GM12878 (cell line): ENCODE data around the gene ICE2. TPM values are rescaled to one million over a fixed set of nuclear protein-coding genes. Genes with fewer than 3 reads are reported as not detected.

ENCODE experiments used
- ATAC-seq: fragments of 200-7000 bp; cut with Tn5 transposase; 3 replicates; pipeline ENCODE4 v1.9.1; 2020; ENCODE audit warnings: mild to moderate bottlenecking, moderate library complexity
- BruUV-seq: library from RNA; stranded (reverse); fragments of 400-500 nt; replicated peaks from 2 replicates; lab custom pipeline; 2021; lab: Mats Ljungman, UMichigan
- CTCF ChIA-PET: fragments of 300-600 bp; sonication (Branson Sonifier 250); formaldehyde crosslinking; extraction: SDS; loops from one replicate; lab custom pipeline; 2021; ENCODE audit warnings: inconsistent platforms; lab: Yijun Ruan, JAX
- POLR2A ChIA-PET: fragments of 350-600 bp; formaldehyde crosslinking; extraction: SDS; loops from one replicate; lab custom pipeline; 2021; ENCODE audit warnings: inconsistent platforms; lab: Charles Lee
- RAD21 ChIA-PET: fragments of 300-600 bp; sonication (Branson Sonifier 250); formaldehyde crosslinking; loops from one replicate; lab custom pipeline; 2023; ENCODE audit warnings: antibody characterized with exemption; ENCODE audit not compliant: unreplicated experiment; lab: Charles Lee
- SMC1A ChIA-PET: fragments of 300-600 bp; sonication (Branson Sonifier 250); formaldehyde crosslinking; loops from one replicate; lab custom pipeline; 2023; ENCODE audit not compliant: unreplicated experiment, uncharacterized antibody; lab: Charles Lee
- DNase-seq: peaks from one replicate; pipeline ENCODE4 v3.0.0-alpha.2; 2011; ENCODE audit warnings: low read depth, low spot score
- FAIRE-seq: peaks from 3 replicates; lab custom pipeline; 2011; peaks lifted over from hg19 to GRCh38; lab: Jason Lieb, UNC
- H2AFZ ChIP-seq: 2 replicates; pipeline ENCODE4 v1.6.0; 2011; ENCODE audit warnings: low read depth, low read length, control low read depth; ENCODE audit not compliant: control insufficient read depth
- H3K27ac ChIP-seq: 2 replicates; pipeline ENCODE4 v1.5.1; 2011; ENCODE audit warnings: control low read depth; ENCODE audit not compliant: control insufficient read depth, insufficient read depth
- H3K27me3 ChIP-seq, 2 experiments: replicated peaks in 1 of 2; 2 replicates each; pipeline versions ENCODE4 v1.6.0 to v1.6.1; 2011; ENCODE audit warnings: low read length in 1 of 2; ENCODE audit not compliant: control insufficient read depth in 2 of 2, insufficient read depth in 2 of 2
- H3K36me3 ChIP-seq, 2 experiments: 2 replicates each; pipeline ENCODE4 v1.5.1; 2011; ENCODE audit warnings: low read length in 1 of 2; ENCODE audit not compliant: control insufficient read depth in 2 of 2, insufficient read depth in 2 of 2
- H3K4me1 ChIP-seq: 2 replicates; pipeline ENCODE4 v1.6.1; 2011; ENCODE audit warnings: mild to moderate bottlenecking, low read length, moderate library complexity, mixed read lengths; ENCODE audit not compliant: control insufficient read depth, insufficient read depth
- H3K4me2 ChIP-seq: 2 replicates; pipeline ENCODE4 v1.6.0; 2011; ENCODE audit warnings: control low read depth; ENCODE audit not compliant: control insufficient read depth, insufficient read depth
- H3K4me3 ChIP-seq: fragments of 200-600 bp; sonication (generic); 2 replicates; pipeline ENCODE4 v1.5.1; 2016
- H3K79me2 ChIP-seq: 2 replicates; pipeline ENCODE4 v1.6.0; 2011; ENCODE audit warnings: low read length; ENCODE audit not compliant: control insufficient read depth, insufficient read depth
- H3K9ac ChIP-seq: 2 replicates; pipeline ENCODE4 v1.8.0; 2011; ENCODE audit warnings: low read length, control low read depth, mixed read lengths; ENCODE audit not compliant: control insufficient read depth, insufficient read depth
- H3K9me3 ChIP-seq: replicated peaks from 3 replicates; pipeline ENCODE4 v1.5.1; 2011; ENCODE audit warnings: mild to moderate bottlenecking, low read length; ENCODE audit not compliant: control insufficient read depth, insufficient read depth
- H4K20me1 ChIP-seq: 2 replicates; pipeline ENCODE4 v1.6.0; 2011; ENCODE audit not compliant: control insufficient read depth, insufficient read depth
- CHD4 ChIP-seq: fragments of 200-600 bp; sonication (generic); IDR thresholded peaks from 2 replicates; pipeline ENCODE4 v1.6.1; 2016; ENCODE audit warnings: mild to moderate bottlenecking
- E2F8 ChIP-seq: fragments of 450-650 bp; IDR thresholded peaks from 2 replicates; pipeline ENCODE4 v1.6.1; 2018; ENCODE audit warnings: mild to moderate bottlenecking, low read depth, moderate library complexity; ENCODE audit not compliant: partially characterized antibody
- MTA3 ChIP-seq: IDR thresholded peaks from 2 replicates; pipeline ENCODE4 v1.6.1; 2012; ENCODE audit warnings: low read length, inconsistent platforms, borderline replicate concordance
- RELA ChIP-seq: fragments of 450-650 bp; IDR thresholded peaks from 2 replicates; pipeline ENCODE4 v1.8.0; 2014; ENCODE audit warnings: borderline replicate concordance; ENCODE audit not compliant: partially characterized antibody
- ZNF274 ChIP-seq: IDR thresholded peaks from one replicate; pipeline ENCODE4 v1.8.0; 2011; ENCODE audit not compliant: insufficient read length, insufficient read depth
- ZZZ3 ChIP-seq: IDR thresholded peaks from 2 replicates; pipeline ENCODE4 v1.6.1; 2011; ENCODE audit warnings: low read depth; ENCODE audit not compliant: control insufficient read depth, insufficient read length
- WGBS: methylation state at CpG from one replicate; pipeline ENCODE4 v1.1.6; 2016; ENCODE audit warnings: low lambda C conversion rate; ENCODE audit not compliant: insufficient replicate concordance, insufficient coverage; ENCODE audit errors: missing lambda C conversion rate; 5-methylcytosine and 5-hydroxymethylcytosine counted together
- in situ Hi-C: fragments of 300-500 bp; cut with MboI; formaldehyde crosslinking; loops from 9 replicates; pipeline ENCODE4 v1.14.3; 2018; ENCODE audit warnings: mixed read lengths
- intact Hi-C: fragments of 100-400 bp; cut with micrococcal nuclease; formaldehyde crosslinking; loops from one replicate; pipeline ENCODE4 v1.14.2; 2022; ENCODE audit not compliant: unreplicated experiment
- polyA plus RNA-seq, 11 experiments: library from polyadenylated mRNA; depleted of rRNA in 4 of 11; unstranded in 6 of 11; stranded (reverse) in 5 of 11; fragments of >200 nt; fragmentation: Nextera tagmentation in 4 of 11; fragmentation: Illumina TruSeq in 1 of 11; extraction: Ambion mirVana in 4 of 11; extraction: Trizol in 1 of 11; gene quantifications; 1 replicate in 1 of 11; 2 replicates in 10 of 11; pipeline versions ENCODE4 v1.2.1 to v1.2.3, GENCODE V29; 2011 to 2016; ENCODE audit warnings: inconsistent platforms in 2 of 11, missing spikeins in 2 of 11, low read depth in 1 of 11
- total RNA-seq, 4 experiments: library from RNA; depleted of rRNA in 3 of 4; stranded (reverse); fragments of >200 nt in 3 of 4; fragmentation: Illumina TruSeq in 1 of 4; extraction: Trizol in 1 of 4; gene quantifications; 2 replicates each; pipeline versions ENCODE4 v1.2.1 to v1.2.3, GENCODE V29; 2013 to 2021

ICE2 gene
- total and polyA plus RNA-seq, 10 of the 15 experiments (the other 5 are each of a cell fraction or from before 2014, with no cell fraction given) = 14.2 to 62.0 (median 44.9) TPM

- FAIRE-seq (no peak), DNase-seq (no peak)
- Histone ChIP-seq H3K4me1 (no peaks in the 10 kb centered on the region), H3K36me3 (peaks cover 0 to 23% of the 10 kb centered on the region in 2 experiments; a peak in 2 of 4 replicates), H3K27ac (no peak overlapping the region), H3K4me3 (no peak overlapping the region)
- no TSS peak for BruUV-seq
- POLR2A ChIA-PET = interaction anchor here (1.5 kb wide), 1 partner anchor 13 kb away, joined by 3 read pairs; no protein-coding TSS in a partner anchor
- in situ Hi-C loops = no loop called here
- TF ChIP-seq ZNF274 (no peak), RELA (no peak), E2F8 (no peak), ZZZ3 (no peak), CHD4 (no peak), MTA3 (no peak)
- TF ChIP-seq, all 136 proteins: peak for 0
- H3K79me2 ChIP-seq = no peaks in the 10 kb centered on the region
- no peak overlapping the region for H2AFZ ChIP-seq
- H4K20me1 ChIP-seq = no peaks in the 10 kb centered on the region
- WGBS = 89% methylated on average over 3 of the region's 3 CpGs
- RAD21 ChIA-PET = interaction anchor here (0.6 kb wide), 1 partner anchor 13 kb away, joined by 3 read pairs; no protein-coding TSS in a partner anchor
- intact Hi-C loops = no loop called here
- H3K9me3 ChIP-seq = no peaks in the 10 kb centered on the region
- SMC1A ChIA-PET = interaction anchor here (0.9 to 1.4 kb wide), 6 partner anchors 7 to 135 kb away, joined by 3 to 4 read pairs (median 4); partner anchors contain the start of gene ICE2
- H3K9ac ChIP-seq = no peak overlapping the region
- no peak overlapping the region for H3K4me2 ChIP-seq
- CTCF ChIA-PET = interaction anchor here (0.7 to 4.2 kb wide), 7 partner anchors 9 to 135 kb away, joined by 3 to 21 read pairs (median 5); no protein-coding TSS in a partner anchor
- no peak for ATAC-seq
- no peaks in the 10 kb centered on the region for H3K27me3 ChIP-seq
These were observed 15.2 kb upstream of the ICE2 start for GRCh38 chr15:60494108-60494507.
